GM18508 (cell line): ENCODE results near the gene NBPF3.

Source experiments
- ATAC-seq: cut with Tn5 transposase; IDR thresholded peaks from one replicate; pipeline ENCODE4 v1.9.1; 2021; ENCODE audit warnings: moderate number of reproducible peaks; ENCODE audit not compliant: insufficient read depth, unreplicated experiment

The NBPF3 gene

GRCh38 chr1:21491488-21492355 lies 51.8 kb downstream of the NBPF3 start:
- no peak for ATAC-seq

- ATAC-seq = no peak
Observed at GRCh38 chr1:21492356-21492625, 52.4 kb downstream of the NBPF3 start.

- no peak for ATAC-seq
Observed at GRCh38 chr1:21494196-21494595, 54.3 kb downstream of the NBPF3 start.

GRCh38 chr1:21495225-21495820 lies 55.4 kb downstream of the NBPF3 start:
- ATAC-seq = no peak

- ATAC-seq = no peak
Observed at GRCh38 chr1:21496063-21496462, 56.1 kb downstream of the NBPF3 start.

- no peak for ATAC-seq
Observed at GRCh38 chr1:21496886-21497285, 56.9 kb downstream of the NBPF3 start.

- ATAC-seq = no peak
Observed at GRCh38 chr1:21497466-21498061, 57.6 kb downstream of the NBPF3 start.

GRCh38 chr1:21499283-21499950 lies 59.5 kb downstream of the NBPF3 start:
- ATAC-seq = no peak

GRCh38 chr1:21503706-21504377 lies 63.9 kb downstream of the NBPF3 start:
- ATAC-seq = no peak

GRCh38 chr1:21506804-21507203 lies 66.9 kb downstream of the NBPF3 start:
- no peak for ATAC-seq

GRCh38 chr1:21507511-21508270 lies 67.8 kb downstream of the NBPF3 start:
- ATAC-seq = no peak

GRCh38 chr1:21508580-21509350 lies 68.8 kb downstream of the NBPF3 start:
- no peak for ATAC-seq

- ATAC-seq = no peak
Observed at GRCh38 chr1:21509351-21510112, 69.6 kb downstream of the NBPF3 start, which contains the start of gene ALPL. ALPL (plus strand) TSS chr1:21509423; CDS start chr1:21554082, 44,659 bp downstream.

GRCh38 chr1:21510113-21510493 lies 70.2 kb downstream of the NBPF3 start:
- no peak for ATAC-seq

- no peak for ATAC-seq
Observed at GRCh38 chr1:21510885-21511578, 71.1 kb downstream of the NBPF3 start.

GRCh38 chr1:21511579-21512522 lies 71.9 kb downstream of the NBPF3 start:
- ATAC-seq = no peak

- ATAC-seq = no peak
Observed at GRCh38 chr1:21514245-21514644, 74.3 kb downstream of the NBPF3 start.
